CD4-positive, alpha-beta T cell treated with Interleukin-10 for 1 hour (primary cell): ENCODE results near the gene FGF3.

Experiments used
- DNase-seq: peaks from one replicate; pipeline ENCODE4 v3.0.0-alpha.2; 2020

Gene FGF3

DNA sequence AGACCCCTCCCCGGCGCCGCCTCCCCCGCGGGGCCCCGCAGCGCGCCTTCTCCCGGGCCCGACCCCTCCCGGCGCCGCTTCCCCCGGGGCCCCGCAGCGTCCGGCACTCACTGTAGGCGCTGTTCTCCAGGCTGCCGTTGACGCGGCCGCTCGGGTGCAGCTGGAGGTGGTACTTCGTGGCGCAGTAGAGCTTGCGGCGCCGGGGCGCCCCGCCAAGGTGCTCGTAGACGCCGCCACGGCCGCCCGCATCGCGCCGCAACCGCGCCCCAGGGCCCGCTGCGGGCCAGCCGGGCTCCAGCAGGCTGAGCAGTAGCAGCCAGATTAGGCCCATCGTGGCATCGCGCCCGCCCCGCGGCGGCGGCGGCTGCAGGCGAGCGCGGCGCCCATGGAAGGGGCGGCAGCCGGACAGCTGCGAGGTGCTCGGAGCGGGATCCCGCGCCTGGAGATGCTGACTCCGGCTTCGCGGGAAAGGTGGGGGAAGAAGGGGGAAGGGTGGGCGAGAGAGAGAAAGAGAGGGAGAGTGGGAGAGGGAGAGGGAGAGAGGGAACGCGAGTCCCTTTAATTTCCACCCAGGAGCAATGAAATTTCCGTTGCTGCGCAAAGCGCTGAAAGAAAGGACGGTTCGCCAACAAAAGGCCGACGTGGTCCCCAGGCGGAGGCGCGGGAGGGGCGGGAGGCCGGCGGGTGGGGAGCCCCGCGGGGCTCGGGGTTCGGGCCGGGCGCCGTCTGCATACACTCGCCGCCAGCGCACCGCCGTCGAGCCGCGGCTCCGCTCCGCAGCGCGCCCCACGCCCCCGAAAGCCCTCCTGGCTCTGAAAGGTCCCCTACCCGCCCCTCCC, at the start of gene FGF3:
Gene FGF3 (minus strand): TSS at position 814 of the 839 bp plus-strand sequence. CDS start 483 bp downstream, at position 331.
- DNase-seq, result no peak

DNA sequence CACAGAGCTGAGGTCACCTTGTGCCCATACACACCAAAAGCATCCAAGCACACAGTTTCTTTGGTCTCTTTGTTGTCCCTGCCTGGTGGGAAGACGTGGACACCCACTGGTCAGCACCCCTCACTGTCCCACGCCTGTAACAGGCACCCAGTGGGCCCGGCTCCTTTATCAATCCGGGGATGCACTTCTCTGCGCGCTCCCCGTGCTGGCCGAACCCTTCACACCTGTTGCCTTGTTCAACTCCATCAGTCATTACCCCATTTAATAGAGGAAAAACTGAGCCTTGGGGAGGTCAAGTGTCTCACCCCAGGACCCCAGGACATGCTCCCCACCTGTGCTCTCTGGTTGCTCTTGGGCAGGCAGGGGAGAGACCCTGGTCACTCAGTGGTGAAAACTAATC, 49.7 kb upstream of the FGF3 start:
- no peak for DNase-seq

- DNase-seq, result no peak
Observed at GRCh38 chr11:69868006-69868810, 49.0 kb upstream of the FGF3 start.

DNA sequence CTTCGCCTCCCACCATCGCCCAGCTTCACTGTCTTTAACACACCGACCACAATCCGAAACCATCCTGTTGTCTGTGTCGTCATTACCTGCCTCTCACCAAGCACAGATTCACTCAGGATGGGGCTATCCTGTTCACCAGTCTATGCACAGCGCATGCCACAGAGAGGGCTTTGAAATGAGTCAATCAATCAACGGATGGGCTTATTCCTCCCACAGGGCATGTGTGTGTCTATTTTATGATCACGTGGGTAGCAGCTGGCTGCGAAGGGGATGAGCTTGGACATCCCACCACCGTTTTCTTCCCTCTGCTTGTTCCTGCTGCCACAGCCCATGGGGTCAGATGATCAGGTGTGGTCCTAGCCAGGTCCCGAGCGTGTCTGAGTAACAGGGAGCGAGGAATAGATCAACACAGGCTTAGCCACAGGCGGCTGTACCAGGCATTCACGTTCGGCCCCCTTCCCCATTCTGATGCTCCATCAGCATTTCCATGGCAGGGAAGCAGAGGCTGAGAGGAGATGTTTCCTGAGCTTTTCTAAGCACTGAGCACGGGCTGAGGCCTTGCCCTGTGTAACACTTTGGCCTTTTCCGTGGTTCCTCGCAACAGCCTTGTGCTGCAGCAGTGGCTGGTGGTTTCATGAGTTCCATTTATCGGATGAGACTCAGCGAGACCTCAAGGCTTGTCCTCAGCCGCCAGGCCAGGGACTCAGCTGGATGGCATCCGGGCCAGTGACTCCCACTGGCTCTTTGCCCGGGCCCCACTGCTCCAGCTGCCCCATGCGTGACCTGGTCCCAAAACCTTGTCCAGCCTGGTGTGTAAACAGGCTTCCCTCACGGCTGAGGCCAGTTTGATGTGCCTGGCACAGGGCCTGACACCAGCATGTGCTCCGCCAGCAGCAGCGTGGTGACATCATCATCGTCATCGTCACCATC, 48.1 kb upstream of the FGF3 start:
- DNase-seq, result no peak

- no peak for DNase-seq
Observed at GRCh38 chr11:69866648-69867047, 47.4 kb upstream of the FGF3 start.

- no peak for DNase-seq
Observed at GRCh38 chr11:69865707-69866106, 46.5 kb upstream of the FGF3 start.

GRCh38 chr11:69864686-69865661, 45.8 kb upstream of the FGF3 start:
- no peak for DNase-seq

- DNase-seq, result no peak
Observed at GRCh38 chr11:69863544-69864200, 44.5 kb upstream of the FGF3 start.

- DNase-seq, result no peak
Observed at GRCh38 chr11:69862797-69863543, 43.8 kb upstream of the FGF3 start.

- no peak for DNase-seq
Observed at GRCh38 chr11:69862331-69862771, 43.1 kb upstream of the FGF3 start.

DNA sequence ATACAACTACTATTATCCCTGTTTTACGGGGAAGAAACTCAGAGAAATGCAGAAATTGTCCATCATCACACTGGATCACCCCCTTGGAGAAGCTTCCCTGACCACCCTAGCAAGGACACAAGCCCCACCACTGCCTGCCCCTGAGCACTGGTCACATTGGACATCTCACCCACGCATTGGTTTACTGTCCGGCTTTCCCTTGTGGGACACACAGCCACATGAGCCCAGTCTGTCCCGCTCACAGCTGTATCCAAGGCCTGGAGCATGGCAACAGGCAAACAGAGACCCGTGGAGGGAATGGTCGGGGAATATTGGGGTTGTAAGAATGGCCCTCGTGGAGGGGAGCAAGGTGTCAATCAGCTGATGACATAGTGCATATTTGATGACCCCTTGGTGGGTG, 42.7 kb upstream of the FGF3 start:
- no peak for DNase-seq

- no peak for DNase-seq
Observed at GRCh38 chr11:69860796-69861445, 41.7 kb upstream of the FGF3 start.

- no peak for DNase-seq
Observed at GRCh38 chr11:69860244-69860643, 41.0 kb upstream of the FGF3 start.

DNA sequence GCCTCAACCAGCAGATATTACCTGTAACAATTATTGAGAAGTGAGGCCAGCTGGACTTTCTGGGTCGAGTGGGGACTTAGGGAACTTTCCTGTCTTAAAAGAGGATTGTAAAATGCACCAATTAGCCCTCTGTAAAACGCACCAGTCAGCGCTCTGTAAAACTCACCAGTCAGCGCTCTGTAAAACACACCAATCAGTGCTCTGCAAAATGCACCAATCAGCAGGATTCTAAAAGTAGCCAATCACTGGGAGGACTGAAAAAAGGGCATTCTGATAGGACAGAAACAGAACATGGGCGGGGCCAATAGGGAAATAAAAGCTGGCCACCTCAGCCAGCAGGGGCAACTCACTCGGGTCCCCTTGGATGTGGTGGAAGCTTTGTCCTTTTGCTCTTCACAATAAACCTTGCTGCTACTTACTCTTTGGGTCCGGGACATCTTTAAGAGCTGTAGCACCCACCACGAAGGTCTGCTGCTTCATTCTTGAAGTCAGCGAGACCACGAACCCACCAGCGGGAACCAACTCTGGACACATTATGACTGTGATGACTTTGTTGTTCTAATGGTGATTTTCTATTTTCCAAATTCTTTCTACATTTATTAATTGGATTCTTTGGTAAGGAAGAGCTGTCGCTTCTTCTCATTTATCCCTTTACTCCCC, 40.2 kb upstream of the FGF3 start:
- no peak for DNase-seq

GRCh38 chr11:69855421-69855820, 36.2 kb upstream of the FGF3 start:
- no peak for DNase-seq

DNA sequence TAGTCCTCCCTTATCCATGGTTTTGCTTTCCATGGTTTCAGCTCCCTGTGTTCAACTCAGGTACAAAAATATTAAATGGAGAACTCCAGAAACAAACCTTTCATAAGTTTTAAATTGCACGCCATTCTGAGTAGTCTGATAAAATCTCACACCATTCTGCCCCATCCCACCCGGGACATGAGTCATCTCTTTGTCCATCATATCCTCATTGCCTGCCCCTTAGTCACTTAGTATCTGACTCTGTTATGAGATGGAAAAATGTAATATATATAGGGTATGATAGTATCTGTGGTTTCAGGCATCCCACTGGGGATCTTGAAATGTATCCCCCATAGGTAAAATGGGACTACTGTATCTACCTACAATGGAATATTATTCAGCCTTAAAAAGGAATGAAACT, 35.5 kb upstream of the FGF3 start:
- no peak for DNase-seq

- DNase-seq, result no peak
Observed at GRCh38 chr11:69852056-69852455, 32.8 kb upstream of the FGF3 start.

DNA sequence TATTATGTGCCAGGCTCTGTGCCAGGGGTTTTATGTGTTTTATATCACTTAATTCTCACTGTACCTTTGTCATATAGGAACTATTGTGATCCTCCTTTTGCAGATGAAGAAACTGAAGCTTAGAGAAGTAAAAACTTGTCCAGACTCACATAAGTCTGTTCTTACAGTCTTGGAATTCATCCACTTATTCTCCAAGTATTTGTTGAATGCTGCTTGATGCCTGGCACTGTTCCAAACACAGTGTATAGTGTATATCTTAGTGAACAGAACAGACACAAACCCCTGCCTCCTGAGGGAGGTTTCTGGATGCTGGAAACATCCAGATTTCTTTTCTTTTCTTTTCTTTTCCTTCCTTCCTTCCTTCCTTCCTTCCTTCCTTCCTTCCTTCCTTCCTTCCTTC, 29.0 kb upstream of the FGF3 start:
- no peak for DNase-seq

- DNase-seq, result no peak
Observed at GRCh38 chr11:69844396-69844795, 25.2 kb upstream of the FGF3 start.
